Stomach (tissue), 4 donors: ENCODE results near the gene GALNS.

Experiments used
- EP300 ChIP-seq: sonication (generic); formaldehyde crosslinking; IDR thresholded peaks from one replicate; pipeline ENCODE4 v1.6.1; 2017; ENCODE audit warnings: antibody characterized with exemption
- POLR2A ChIP-seq, 4 donors: fragments of 450-650 bp; IDR thresholded peaks; one replicate each; pipeline ENCODE4 v1.6.1; 2016; ENCODE audit warnings: antibody characterized with exemption in 4 of 4, control low read depth in 2 of 4, mild to moderate bottlenecking in 1 of 4, moderate library complexity in 1 of 4
- POLR2AphosphoS5 ChIP-seq, 3 donors: sonication (generic); formaldehyde crosslinking; IDR thresholded peaks; one replicate each; pipeline ENCODE4 v1.6.1; 2016; ENCODE audit warnings: antibody characterized with exemption in 3 of 3
- TF ChIP-seq, protein P1 (sequence below), 7 experiments: fragments of 450-650 bp in 4 of 7; fragments of 200-600 bp in 3 of 7; sonication (generic) in 3 of 7; IDR thresholded peaks; one replicate each; pipeline ENCODE4 v1.5.1; 2016 to 2019; ENCODE audit warnings: antibody characterized with exemption in 7 of 7, control low read depth in 2 of 7, mild to moderate bottlenecking in 1 of 7

DNA sequence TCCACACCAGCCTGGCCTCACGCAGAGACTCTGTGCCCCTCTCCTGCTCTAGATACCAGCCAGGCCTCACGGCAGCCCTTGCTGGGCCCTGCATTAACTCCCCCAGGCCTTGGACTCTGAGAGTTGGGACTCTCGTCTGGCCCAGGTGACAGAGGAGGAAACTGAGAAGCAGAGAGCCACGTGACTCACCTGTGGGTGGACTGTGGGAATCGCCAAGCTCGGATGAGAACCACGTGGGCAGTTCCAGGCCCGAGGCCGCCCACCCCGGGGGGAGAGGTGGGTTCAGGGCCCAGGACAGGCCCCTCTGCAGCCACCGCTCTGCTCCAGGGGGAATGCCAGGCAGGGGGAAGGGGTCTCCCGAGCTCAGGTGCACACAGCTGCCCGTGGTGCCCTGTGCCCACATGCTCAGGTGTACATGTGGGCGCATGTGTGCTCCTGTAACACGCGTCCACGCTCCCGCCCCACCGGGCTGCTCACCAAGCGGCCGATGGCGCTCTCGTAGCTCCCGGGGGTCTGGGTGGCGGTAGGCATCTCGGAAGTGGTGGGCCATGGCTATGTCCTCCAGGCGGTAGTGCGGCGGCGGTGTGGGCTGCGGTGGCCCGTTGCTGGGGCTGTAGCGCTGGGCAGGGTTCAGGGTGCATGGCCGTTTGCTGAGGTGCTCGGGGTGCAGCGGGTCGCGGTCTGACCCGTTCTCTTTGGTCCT is 28.0 kb upstream of the GALNS start:
- TF ChIP-seq EP300 (no peak), POLR2A (IDR thresholded peaks at IDR 0.05) (no peak), POLR2AphosphoS5 (IDR thresholded peaks at IDR 0.05) (no peak)
- TF ChIP-seq, protein P1, sequence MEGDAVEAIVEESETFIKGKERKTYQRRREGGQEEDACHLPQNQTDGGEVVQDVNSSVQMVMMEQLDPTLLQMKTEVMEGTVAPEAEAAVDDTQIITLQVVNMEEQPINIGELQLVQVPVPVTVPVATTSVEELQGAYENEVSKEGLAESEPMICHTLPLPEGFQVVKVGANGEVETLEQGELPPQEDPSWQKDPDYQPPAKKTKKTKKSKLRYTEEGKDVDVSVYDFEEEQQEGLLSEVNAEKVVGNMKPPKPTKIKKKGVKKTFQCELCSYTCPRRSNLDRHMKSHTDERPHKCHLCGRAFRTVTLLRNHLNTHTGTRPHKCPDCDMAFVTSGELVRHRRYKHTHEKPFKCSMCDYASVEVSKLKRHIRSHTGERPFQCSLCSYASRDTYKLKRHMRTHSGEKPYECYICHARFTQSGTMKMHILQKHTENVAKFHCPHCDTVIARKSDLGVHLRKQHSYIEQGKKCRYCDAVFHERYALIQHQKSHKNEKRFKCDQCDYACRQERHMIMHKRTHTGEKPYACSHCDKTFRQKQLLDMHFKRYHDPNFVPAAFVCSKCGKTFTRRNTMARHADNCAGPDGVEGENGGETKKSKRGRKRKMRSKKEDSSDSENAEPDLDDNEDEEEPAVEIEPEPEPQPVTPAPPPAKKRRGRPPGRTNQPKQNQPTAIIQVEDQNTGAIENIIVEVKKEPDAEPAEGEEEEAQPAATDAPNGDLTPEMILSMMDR (IDR thresholded peaks at IDR 0.05): no peak
